SK-N-SH (cell line): ENCODE data around the gene CCDC102A.

Source experiments
- CTCF ChIP-seq: fragments of 200-600 bp; sonication (generic); IDR thresholded peaks from 2 replicates; pipeline ENCODE4 v1.6.1; 2017; ENCODE audit warnings: antibody characterized with exemption, mild to moderate bottlenecking, moderate library complexity
- EP300 ChIP-seq, 2 experiments: IDR thresholded peaks; 2 replicates each; pipeline versions ENCODE4 v1.4.0 to v1.6.1; 2012; ENCODE audit warnings: borderline replicate concordance in 1 of 2, low read depth in 1 of 2, low read length in 1 of 2
- FOXM1 ChIP-seq: IDR thresholded peaks from 2 replicates; pipeline ENCODE4 v1.4.0; 2012; ENCODE audit warnings: low read depth, mild to moderate bottlenecking
- JUND ChIP-seq: IDR thresholded peaks from 2 replicates; pipeline ENCODE4 v1.4.0; 2012
- NFIC ChIP-seq: IDR thresholded peaks from 2 replicates; pipeline ENCODE4 v1.4.0; 2012; ENCODE audit warnings: borderline replicate concordance
- POLR2AphosphoS5 ChIP-seq: IDR thresholded peaks from 2 replicates; pipeline ENCODE4 v1.6.1; 2012; ENCODE audit warnings: low read depth, low read length
- SMC3 ChIP-seq: IDR thresholded peaks from 2 replicates; pipeline ENCODE4 v1.6.1; 2012; ENCODE audit warnings: low read depth, low read length, improper control_type of control experiment
- TAF1 ChIP-seq: IDR thresholded peaks from 2 replicates; pipeline ENCODE4 v1.6.1; 2012; ENCODE audit warnings: low read depth, mild to moderate bottlenecking, low read length, moderate library complexity, borderline replicate concordance
- TF ChIP-seq, protein P1 (sequence below): fragments of 150-350 bp; IDR thresholded peaks from 2 replicates; pipeline ENCODE4 v1.6.1; 2017; ENCODE audit warnings: antibody characterized with exemption, low read length, low read depth, borderline replicate concordance

DNA sequence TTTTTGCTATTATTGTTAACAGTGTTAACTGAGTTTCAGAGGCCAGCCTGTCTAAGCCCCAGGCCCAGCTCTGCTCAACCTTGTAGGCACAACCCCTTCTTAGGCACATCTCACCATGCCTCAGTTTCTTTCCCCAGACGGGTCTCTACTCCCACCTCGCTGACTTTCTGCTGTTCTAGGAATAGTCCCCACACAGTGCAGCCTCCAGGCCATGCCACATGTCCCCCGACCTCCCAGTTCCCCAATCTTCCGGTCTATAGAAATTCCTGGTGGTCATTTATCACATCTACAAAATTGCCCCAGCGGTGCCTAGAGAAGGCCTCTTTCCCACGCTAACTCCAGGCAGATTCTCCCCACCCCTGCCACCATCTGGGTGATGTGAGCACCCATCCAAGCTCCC lies 40.8 kb upstream of the CCDC102A start:
- no peak for TF ChIP-seq CTCF
- TF ChIP-seq, protein P1, sequence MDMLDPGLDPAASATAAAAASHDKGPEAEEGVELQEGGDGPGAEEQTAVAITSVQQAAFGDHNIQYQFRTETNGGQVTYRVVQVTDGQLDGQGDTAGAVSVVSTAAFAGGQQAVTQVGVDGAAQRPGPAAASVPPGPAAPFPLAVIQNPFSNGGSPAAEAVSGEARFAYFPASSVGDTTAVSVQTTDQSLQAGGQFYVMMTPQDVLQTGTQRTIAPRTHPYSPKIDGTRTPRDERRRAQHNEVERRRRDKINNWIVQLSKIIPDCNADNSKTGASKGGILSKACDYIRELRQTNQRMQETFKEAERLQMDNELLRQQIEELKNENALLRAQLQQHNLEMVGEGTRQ, result no peak
- TF ChIP-seq POLR2AphosphoS5, result no peak
- no peak for TF ChIP-seq SMC3
- no peak for TF ChIP-seq FOXM1
- TF ChIP-seq EP300 (IDR thresholded peaks at IDR 0.05; ENCODE audit: borderline replicate concordance in 1 of 2, low read depth in 1 of 2, low read length in 1 of 2), result no peak
- no peak for TF ChIP-seq TAF1
- TF ChIP-seq JUND, result no peak
- TF ChIP-seq NFIC, result no peak
